ENCODE measurements around the gene RPS6KB2.
"Not testable (repeated sequence)": the region's sequence is repeated elsewhere in the genome, so short reads cannot be mapped to it uniquely, and the experiment has no call there.

Gene RPS6KB2

GRCh38 chr11:67468759-67469507 lies 40.6 kb downstream of the RPS6KB2 start, which contains the start of gene TMEM134:
Gene TMEM134 (minus strand): TSS chr11:67469251. CDS start chr11:67469192, 59 bp downstream.
- peak within 1 kb of the TSS; percentile 47 to 85 (median 79); a peak in 21 of 22 replicates for H3K27ac ChIP-seq
- TF ChIP-seq Cebpa-rat (IDR thresholded peaks at IDR 0.05): no peak

GRCh38 chr11:67469508-67469811 lies 41.2 kb downstream of the RPS6KB2 start:
- Histone ChIP-seq H3K27me3 (no peaks in the 10 kb centered on the region), H3K4me3 (peak overlapping the region; percentile 73 to 91 (median 84)), H3K27ac (peak overlapping the region in 10 of 11 experiments; percentile 47 to 79 (median 72); a peak in 19 of 22 replicates), H3K9ac (peak overlapping the region; percentile 71 to 84 (median 77)), H3K4me1 (peaks cover 40 to 62% (median 51%) of the 10 kb centered on the region in 10 experiments), H3K36me3 (no peaks in the 10 kb centered on the region), H3K9me3 (replicated peaks in 1 of 11) (no peaks in the 10 kb centered on the region), H3K4me2 (peak overlapping the region; percentile 89 to 97 (median 91)), H4K20me1 (no peaks in the 10 kb centered on the region)
- no peak for TF ChIP-seq Cebpa-rat (IDR thresholded peaks at IDR 0.05)

More at GRCh38 chr11:67468759-67469507, 40.6 kb downstream of the RPS6KB2 start, which contains the start of gene TMEM134:
- Histone ChIP-seq H3K9me3 (replicated peaks in 1 of 11) (no peaks in the 10 kb centered on the region), H3K4me3 (peak within 1 kb of the TSS; percentile 73 to 91 (median 84)), H3K4me2 (peak within 1 kb of the TSS; percentile 89 to 100 (median 96)), H3K36me3 (no peaks in the 10 kb centered on the region), H3K4me1 (peaks cover 45 to 63% (median 56%) of the 10 kb centered on the region in 10 experiments), H3K27me3 (no peaks in the 10 kb centered on the region), H4K20me1 (no peaks in the 10 kb centered on the region), H3K9ac (peak within 1 kb of the TSS; percentile 77 to 92 (median 86))

- no peak for TF ChIP-seq Cebpa-rat (IDR thresholded peaks at IDR 0.05)
- Histone ChIP-seq H3K4me3 (no peak overlapping the region), H3K4me1 (peaks cover 34 to 54% (median 45%) of the 10 kb centered on the region in 10 experiments), H3K9me3 (replicated peaks in 1 of 11) (0 out of 22 replicates have a peak, but pooled peaks cover 0 to under 1% (median 0%) of the 10 kb centered on the region in 11 experiments), H4K20me1 (no peaks in the 10 kb centered on the region), H3K9ac (no peak overlapping the region; a peak in 1 of 22 replicates), H3K4me2 (peak overlapping the region in 3 of 11 experiments; percentile 6 to 95 (median 90); a peak in 3 of 22 replicates), H3K27me3 (no peaks in the 10 kb centered on the region), H3K27ac (no peak overlapping the region), H3K36me3 (no peaks in the 10 kb centered on the region)
Observed at GRCh38 chr11:67470337-67471002, 42.2 kb downstream of the RPS6KB2 start.

DNA sequence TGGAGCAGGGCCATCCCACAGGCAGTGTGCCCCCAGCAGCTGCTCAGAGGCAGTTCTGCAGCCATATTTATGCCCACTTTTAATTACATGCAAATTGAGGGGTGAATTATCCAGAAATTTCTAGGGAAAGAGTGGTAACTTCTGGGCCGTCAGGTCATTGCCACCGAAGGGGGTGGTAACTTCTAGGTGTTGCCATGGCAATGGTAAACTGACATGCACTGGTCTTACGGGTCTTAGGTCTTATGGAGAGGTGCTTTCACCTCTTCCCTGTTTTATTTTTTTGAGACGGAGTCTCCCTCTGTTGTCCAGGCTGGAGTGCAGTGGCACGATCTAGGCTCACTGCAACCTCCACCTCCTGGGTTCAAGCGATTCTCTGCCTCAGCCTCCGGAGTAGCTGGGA lies 44.6 kb downstream of the RPS6KB2 start:
- H3K27me3 ChIP-seq: no peaks in the 10 kb centered on the region
- no peak overlapping the region for H3K27ac ChIP-seq
- no peak overlapping the region for H3K9ac ChIP-seq
- no peaks in the 10 kb centered on the region for H4K20me1 ChIP-seq
- peaks cover 0 to 18% (median 7%) of the 10 kb centered on the region in 11 experiments; a peak in 12 of 22 replicates for H3K9me3 ChIP-seq (replicated peaks in 1 of 11)
- peaks cover 14 to 31% (median 21%) of the 10 kb centered on the region in 10 experiments for H3K4me1 ChIP-seq
- no peak overlapping the region for H3K4me2 ChIP-seq
- TF ChIP-seq Cebpa-rat (IDR thresholded peaks at IDR 0.05): no peak
- H3K36me3 ChIP-seq: no peaks in the 10 kb centered on the region
- no peak overlapping the region for H3K4me3 ChIP-seq

DNA sequence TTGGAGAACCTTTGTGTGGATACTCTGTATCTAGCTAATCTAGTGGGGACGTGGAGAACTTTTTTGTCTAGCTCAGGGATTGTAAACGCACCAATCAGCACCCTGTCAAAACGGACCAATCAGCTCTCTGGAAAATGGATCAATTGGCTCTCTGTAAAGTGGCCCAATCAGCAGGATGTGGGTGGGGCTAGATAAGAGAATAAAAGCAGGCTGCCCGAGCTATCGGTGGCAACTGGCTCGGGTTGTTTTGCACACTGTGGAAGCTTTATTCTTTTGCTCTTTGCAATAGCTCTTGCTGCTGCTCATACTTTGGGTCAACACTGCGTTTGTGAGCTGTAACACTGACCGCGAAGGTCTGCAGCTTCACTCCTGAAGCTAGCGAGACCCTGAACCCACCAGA lies 48.4 kb downstream of the RPS6KB2 start:
- H4K20me1 ChIP-seq, H3K27me3 ChIP-seq, H3K9ac ChIP-seq, H3K27ac ChIP-seq, H3K4me3 ChIP-seq, H3K4me2 ChIP-seq, H3K36me3 ChIP-seq: not testable (repeated sequence)
- peaks cover 0 to 22% (median 7%) of the 10 kb centered on the region in 11 experiments; a peak in 12 of 22 replicates for H3K9me3 ChIP-seq (replicated peaks in 1 of 11)
- H3K4me1 ChIP-seq: peaks cover under 1 to 12% (median 3%) of the 10 kb centered on the region in 10 experiments; a peak in 17 of 20 replicates

- H3K27me3 ChIP-seq, H4K20me1 ChIP-seq: not testable (repeated sequence)
- H3K4me1 ChIP-seq: peaks cover 9 to 19% (median 10%) of the 10 kb centered on the region in 10 experiments
Observed at GRCh38 chr11:67477344-67478050, 49.2 kb downstream of the RPS6KB2 start.

DNA sequence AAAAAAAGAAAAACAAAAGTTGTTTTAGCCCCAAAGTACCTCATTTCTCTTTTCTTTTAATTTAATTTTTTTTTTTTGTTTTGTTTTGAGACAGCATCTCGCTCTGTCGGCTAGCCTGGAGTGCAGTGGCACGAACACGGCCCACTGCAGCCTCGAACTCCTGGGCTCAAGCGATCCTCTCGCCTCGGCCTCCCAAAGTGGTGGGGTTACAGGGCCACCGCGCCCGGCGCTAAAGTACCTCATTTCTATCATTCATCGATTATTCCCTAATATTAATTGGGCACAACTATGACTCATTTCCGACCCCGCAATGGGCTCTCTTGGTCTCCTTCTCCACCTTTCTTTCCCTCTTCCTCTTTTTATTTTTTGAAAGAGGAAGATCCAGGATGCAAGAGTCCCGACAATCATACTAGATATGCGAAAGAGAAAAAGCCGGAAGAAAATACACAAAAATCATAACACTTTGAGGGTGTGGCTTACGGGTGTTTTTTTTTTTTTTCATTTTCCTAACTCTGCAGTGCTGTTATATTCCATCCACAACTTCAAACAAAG lies 54.1 kb downstream of the RPS6KB2 start:
- H3K4me1 ChIP-seq: peaks cover 44 to 51% (median 48%) of the 10 kb centered on the region in 10 experiments
- H3K4me3 ChIP-seq: peak overlapping the region; percentile 60 to 78 (median 67)

More at GRCh38 chr11:67477344-67478050, 49.2 kb downstream of the RPS6KB2 start:
- H3K27ac ChIP-seq, H3K9ac ChIP-seq, H3K36me3 ChIP-seq, H3K4me3 ChIP-seq, H3K4me2 ChIP-seq: not testable (repeated sequence)
- peaks cover 0 to 22% (median 7%) of the 10 kb centered on the region in 11 experiments; a peak in 12 of 22 replicates for H3K9me3 ChIP-seq (replicated peaks in 1 of 11)

More for the DNA sequence above, 54.1 kb downstream of the RPS6KB2 start:
- Histone ChIP-seq H3K4me2 (peak overlapping the region; percentile 67 to 99 (median 95)), H4K20me1 (peaks cover 17 to 37% (median 23%) of the 10 kb centered on the region in 11 experiments; a peak in 19 of 22 replicates), H3K27ac (peak overlapping the region; percentile 72 to 95 (median 89)), H3K9ac (peak overlapping the region; percentile 79 to 93 (median 84)), H3K9me3 (replicated peaks in 1 of 11) (0 out of 22 replicates have a peak, but pooled peaks cover 0 to 6% (median 0%) of the 10 kb centered on the region in 11 experiments), H3K36me3 (peaks cover 8 to 15% (median 11%) of the 10 kb centered on the region in 11 experiments), H3K27me3 (no peaks in the 10 kb centered on the region)
- no peak for TF ChIP-seq Cebpa-rat (IDR thresholded peaks at IDR 0.05)

Measured in BLaER1 treated with 17β-estradiol and CSF1 and Interleukin-3, amounts not matched to agents 10 nM and 100 nM (cell line).